Measurements from ENCODE around the gene TIPARP. TPM values are rescaled to one million over a fixed set of nuclear protein-coding genes. Genes with fewer than 3 reads are reported as not detected.

Gene TIPARP
- total and polyA plus RNA-seq, 4 experiments from 2014 or later, result 15.1 to 119 (median 68.1) TPM

DNA sequence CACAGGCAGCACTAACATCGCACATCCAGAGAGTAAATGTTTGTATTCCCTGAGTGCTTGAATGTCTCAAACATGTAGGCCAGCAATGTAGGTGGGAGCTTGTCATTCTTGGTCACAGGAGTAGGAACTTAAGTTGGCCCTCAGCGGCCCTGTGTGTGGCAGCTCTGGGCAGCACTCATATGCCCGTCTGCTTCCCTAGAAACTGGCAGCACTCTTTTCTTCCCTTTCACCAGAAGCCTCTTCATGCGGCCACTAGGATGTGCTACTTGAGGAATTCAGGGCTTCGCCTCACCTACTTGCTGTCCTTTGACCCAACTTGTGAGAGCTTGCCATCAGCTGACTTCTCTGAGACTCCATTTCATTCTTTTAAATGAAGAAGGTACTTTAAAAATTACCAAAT, 69.5 kb downstream of the TIPARP start:
- intact Hi-C loops (cut with micrococcal nuclease), result no loop called here
- no peak overlapping the region for H3K27ac Mint-ChIP-seq
- peaks cover 0 to 12% of the 10 kb centered on the region in 2 donors for H3K36me3 Mint-ChIP-seq

DNA sequence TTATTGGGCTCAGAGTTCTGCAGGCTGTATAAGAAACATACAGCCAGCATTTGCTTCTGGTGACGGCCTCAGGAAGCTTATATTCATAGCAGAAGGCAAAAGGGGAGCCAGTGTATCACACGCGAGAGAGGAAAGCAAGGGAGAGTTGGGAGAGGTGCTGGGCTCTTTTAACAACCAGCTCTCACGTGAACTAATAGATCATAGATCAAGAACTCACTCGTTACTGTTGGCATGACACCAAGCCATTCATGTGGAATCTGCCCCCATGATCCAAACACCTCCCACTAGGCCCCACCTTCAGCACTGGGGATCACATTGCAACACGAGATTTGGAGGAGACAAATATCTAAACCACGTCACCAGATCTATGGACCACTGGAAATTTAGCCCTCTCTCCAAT, 70.2 kb downstream of the TIPARP start:
- no peak overlapping the region for H3K4me3 ChIP-seq (ENCODE audit: low read length in 2 of 2)
- no peaks in the 10 kb centered on the region for H3K27me3 ChIP-seq (ENCODE audit: insufficient read depth, low read length)
- intact Hi-C loops (cut with micrococcal nuclease), result no loop called here
- DNase-seq, result no peak
- H3K27ac ChIP-seq (ENCODE audit: low read depth, low read length), result no peak overlapping the region
- Mint-ChIP-seq H3K9me3 (peaks cover 0 to 19% (median 12%) of the 10 kb centered on the region in 8 donors), H3K36me3 (peaks cover 0 to 12% of the 10 kb centered on the region in 2 donors), H3K27ac (no peak overlapping the region), H3K4me3 (no peak overlapping the region), H3K4me1 (no peaks in the 10 kb centered on the region), H3K27me3 (no peaks in the 10 kb centered on the region)
- H3K9me3 ChIP-seq (ENCODE audit: control insufficient read depth in 1 of 2, low read length in 2 of 2), result peaks cover 0 to 4% of the 10 kb centered on the region in 2 donors
- no peaks in the 10 kb centered on the region for H3K4me1 ChIP-seq (ENCODE audit: insufficient read depth, low read length)
- no peaks in the 10 kb centered on the region for H3K36me3 ChIP-seq (ENCODE audit: insufficient read depth, low read length)
- ChIA-PET CTCF (ENCODE audit: partially characterized antibody) (no interaction called here), POLR2A (ENCODE audit: partially characterized antibody) (no interaction called here)

More for the DNA sequence above, 69.5 kb downstream of the TIPARP start:
- Mint-ChIP-seq H3K27me3 (no peaks in the 10 kb centered on the region), H3K9me3 (peaks cover 0 to 19% (median 12%) of the 10 kb centered on the region in 8 donors), H3K4me1 (no peaks in the 10 kb centered on the region), H3K4me3 (no peak overlapping the region)
- Histone ChIP-seq H3K27ac (ENCODE audit: low read depth, low read length) (no peak overlapping the region), H3K4me3 (ENCODE audit: low read length in 2 of 2) (no peak overlapping the region), H3K27me3 (ENCODE audit: insufficient read depth, low read length) (no peaks in the 10 kb centered on the region), H3K36me3 (ENCODE audit: insufficient read depth, low read length) (no peaks in the 10 kb centered on the region), H3K9me3 (ENCODE audit: control insufficient read depth in 1 of 2, low read length in 2 of 2) (peaks cover 0 to 4% of the 10 kb centered on the region in 2 donors), H3K4me1 (ENCODE audit: insufficient read depth, low read length) (no peaks in the 10 kb centered on the region)
- DNase-seq, result no peak
- ChIA-PET CTCF (ENCODE audit: partially characterized antibody) (no interaction called here), POLR2A (ENCODE audit: partially characterized antibody) (no interaction called here)

DNA sequence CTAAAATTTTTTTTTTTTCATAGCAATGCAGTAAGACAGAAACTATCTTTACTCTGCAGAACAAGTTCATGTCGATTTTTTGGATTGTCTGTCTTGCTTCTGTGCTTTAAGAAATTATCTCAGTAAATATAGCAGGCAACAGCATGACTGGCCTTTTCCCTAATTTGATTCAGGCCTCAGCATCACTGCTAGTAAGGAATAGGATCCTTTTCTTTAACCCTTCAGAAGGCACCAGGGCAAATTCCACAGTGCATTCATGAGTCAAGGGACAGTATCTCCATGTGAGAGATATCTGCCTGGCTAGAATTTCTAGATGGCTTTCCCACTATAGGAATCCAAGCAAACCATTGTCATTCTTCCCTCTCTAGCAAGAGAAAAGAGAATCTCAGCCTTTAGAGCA, 71.4 kb downstream of the TIPARP start:
- Histone ChIP-seq H3K9me3 (ENCODE audit: control insufficient read depth in 1 of 2, low read length in 2 of 2) (peaks cover 0 to 4% of the 10 kb centered on the region in 2 donors), H3K4me1 (ENCODE audit: insufficient read depth, low read length) (no peaks in the 10 kb centered on the region), H3K27me3 (ENCODE audit: insufficient read depth, low read length) (no peaks in the 10 kb centered on the region), H3K36me3 (ENCODE audit: insufficient read depth, low read length) (no peaks in the 10 kb centered on the region), H3K4me3 (ENCODE audit: low read length in 2 of 2) (no peak overlapping the region), H3K27ac (ENCODE audit: low read depth, low read length) (no peak overlapping the region)
- peaks cover 0 to 12% of the 10 kb centered on the region in 2 donors for H3K36me3 Mint-ChIP-seq
- H3K4me3 Mint-ChIP-seq, result no peak overlapping the region
- H3K4me1 Mint-ChIP-seq, result no peaks in the 10 kb centered on the region
- intact Hi-C loops (cut with micrococcal nuclease), result no loop called here
- POLR2A ChIA-PET (ENCODE audit: partially characterized antibody), result no interaction called here
- H3K9me3 Mint-ChIP-seq, result peaks cover 0 to 19% (median 12%) of the 10 kb centered on the region in 8 donors
- CTCF ChIA-PET (ENCODE audit: partially characterized antibody), result no interaction called here
- no peak overlapping the region for H3K27ac Mint-ChIP-seq
- DNase-seq, result no peak
- H3K27me3 Mint-ChIP-seq, result no peaks in the 10 kb centered on the region

DNA sequence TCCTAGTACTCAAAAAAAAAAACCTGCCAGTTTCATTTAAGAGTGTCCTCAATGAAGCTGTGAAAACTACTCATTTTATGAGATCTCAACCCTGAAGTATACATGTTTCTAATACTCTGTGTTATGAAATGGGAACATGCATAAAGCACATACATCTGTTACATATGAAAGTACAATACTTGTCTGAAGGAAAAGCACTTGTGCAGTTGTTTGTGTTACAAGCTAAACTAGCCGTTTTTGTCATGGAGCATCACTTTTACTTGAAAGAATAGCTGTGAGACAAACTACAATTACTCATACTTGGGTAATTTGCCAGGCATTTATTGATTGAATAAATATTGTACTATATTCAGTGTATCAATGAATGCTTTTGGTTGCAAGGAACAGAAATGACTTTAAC, 72.7 kb downstream of the TIPARP start:
- Histone ChIP-seq H3K9me3 (ENCODE audit: control insufficient read depth in 1 of 2, low read length in 2 of 2) (peaks cover 0 to 4% of the 10 kb centered on the region in 2 donors), H3K36me3 (ENCODE audit: insufficient read depth, low read length) (no peaks in the 10 kb centered on the region), H3K4me3 (ENCODE audit: low read length in 2 of 2) (no peak overlapping the region), H3K27ac (ENCODE audit: low read depth, low read length) (no peak overlapping the region), H3K27me3 (ENCODE audit: insufficient read depth, low read length) (no peaks in the 10 kb centered on the region), H3K4me1 (ENCODE audit: insufficient read depth, low read length) (no peaks in the 10 kb centered on the region)
- Mint-ChIP-seq H3K36me3 (peaks cover 0 to 12% of the 10 kb centered on the region in 2 donors), H3K27me3 (no peaks in the 10 kb centered on the region), H3K9me3 (peaks cover 0 to 19% (median 12%) of the 10 kb centered on the region in 8 donors), H3K27ac (no peak overlapping the region), H3K4me3 (no peak overlapping the region), H3K4me1 (no peaks in the 10 kb centered on the region)
- ChIA-PET CTCF (ENCODE audit: partially characterized antibody) (no interaction called here), POLR2A (ENCODE audit: partially characterized antibody) (no interaction called here)
- intact Hi-C loops (cut with micrococcal nuclease), result no loop called here
- DNase-seq, result no peak

- Histone ChIP-seq H3K4me1 (ENCODE audit: insufficient read depth, low read length) (no peaks in the 10 kb centered on the region), H3K4me3 (ENCODE audit: low read length in 2 of 2) (no peak overlapping the region), H3K9me3 (ENCODE audit: control insufficient read depth in 1 of 2, low read length in 2 of 2) (peaks cover 0 to 4% of the 10 kb centered on the region in 2 donors), H3K27ac (ENCODE audit: low read depth, low read length) (no peak overlapping the region), H3K36me3 (ENCODE audit: insufficient read depth, low read length) (no peaks in the 10 kb centered on the region), H3K27me3 (ENCODE audit: insufficient read depth, low read length) (no peaks in the 10 kb centered on the region)
- ChIA-PET POLR2A (ENCODE audit: partially characterized antibody) (no interaction called here), CTCF (ENCODE audit: partially characterized antibody) (interaction anchor here (0.8 kb wide), 1 partner anchor 18 kb away, joined by 3 read pairs; no protein-coding TSS in a partner anchor)
- Mint-ChIP-seq H3K27ac (no peak overlapping the region), H3K36me3 (peaks cover 0 to 12% of the 10 kb centered on the region in 2 donors), H3K4me3 (no peak overlapping the region), H3K9me3 (peaks cover 0 to 19% (median 13%) of the 10 kb centered on the region in 8 donors), H3K27me3 (peaks cover 5% of the 10 kb centered on the region in 2 donors), H3K4me1 (no peaks in the 10 kb centered on the region)
- no peak for DNase-seq
- intact Hi-C loops (cut with micrococcal nuclease), result no loop called here
These were observed 74.9 kb downstream of the TIPARP start for GRCh38 chr3:156749244-156749643.

- ChIA-PET CTCF (ENCODE audit: partially characterized antibody) (no interaction called here), POLR2A (ENCODE audit: partially characterized antibody) (no interaction called here)
- H3K27me3 ChIP-seq (ENCODE audit: insufficient read depth, low read length), result no peaks in the 10 kb centered on the region
- DNase-seq, result no peak
- peaks cover 0 to 19% (median 13%) of the 10 kb centered on the region in 8 donors for H3K9me3 Mint-ChIP-seq
- H3K36me3 ChIP-seq (ENCODE audit: insufficient read depth, low read length), result no peaks in the 10 kb centered on the region
- H3K27ac ChIP-seq (ENCODE audit: low read depth, low read length), result no peak overlapping the region
- H3K4me3 Mint-ChIP-seq, result no peak overlapping the region
- intact Hi-C loops (cut with micrococcal nuclease), result no loop called here
- H3K27me3 Mint-ChIP-seq, result peaks cover 9 to 12% of the 10 kb centered on the region in 2 donors
- H3K4me3 ChIP-seq (ENCODE audit: low read length in 2 of 2), result no peak overlapping the region
- no peaks in the 10 kb centered on the region for H3K4me1 Mint-ChIP-seq
- peaks cover 0 to 4% of the 10 kb centered on the region in 2 donors for H3K9me3 ChIP-seq (ENCODE audit: control insufficient read depth in 1 of 2, low read length in 2 of 2)
- no peaks in the 10 kb centered on the region for H3K4me1 ChIP-seq (ENCODE audit: insufficient read depth, low read length)
- H3K27ac Mint-ChIP-seq, result no peak overlapping the region
- H3K36me3 Mint-ChIP-seq, result peaks cover 0 to 12% of the 10 kb centered on the region in 2 donors
These were observed 75.9 kb downstream of the TIPARP start for GRCh38 chr3:156750191-156750873.

DNA sequence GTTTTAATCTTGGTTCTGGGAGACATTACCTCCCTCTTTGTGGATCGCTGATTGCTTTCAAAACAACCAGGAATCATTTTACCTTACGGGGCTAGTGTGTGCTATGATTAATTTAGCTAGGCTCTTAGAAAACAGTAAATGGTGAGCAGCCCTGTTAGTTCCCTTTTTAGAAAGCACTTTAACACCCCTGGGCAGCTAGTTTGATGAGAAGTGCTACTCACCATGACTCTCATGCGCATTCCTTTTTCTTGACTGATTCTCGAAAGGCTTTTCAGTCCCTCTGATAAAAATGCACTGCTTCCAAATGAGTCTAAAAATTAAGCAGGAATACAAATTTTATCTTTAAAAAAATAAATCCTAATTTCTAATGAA, 76.5 kb downstream of the TIPARP start:
- H3K27me3 ChIP-seq (ENCODE audit: insufficient read depth, low read length), result no peaks in the 10 kb centered on the region
- ChIA-PET POLR2A (ENCODE audit: partially characterized antibody) (no interaction called here), CTCF (ENCODE audit: partially characterized antibody) (no interaction called here)
- H3K4me3 ChIP-seq (ENCODE audit: low read length in 2 of 2), result no peak overlapping the region
- no peaks in the 10 kb centered on the region for H3K4me1 ChIP-seq (ENCODE audit: insufficient read depth, low read length)
- Mint-ChIP-seq H3K9me3 (peaks cover 0 to 19% (median 13%) of the 10 kb centered on the region in 8 donors), H3K27ac (no peak overlapping the region), H3K27me3 (peaks cover 9 to 13% of the 10 kb centered on the region in 2 donors), H3K36me3 (peaks cover 0 to 12% of the 10 kb centered on the region in 2 donors), H3K4me1 (no peaks in the 10 kb centered on the region), H3K4me3 (no peak overlapping the region)
- no peak overlapping the region for H3K27ac ChIP-seq (ENCODE audit: low read depth, low read length)
- intact Hi-C loops (cut with micrococcal nuclease), result no loop called here
- DNase-seq, result no peak
- peaks cover 0 to 4% of the 10 kb centered on the region in 2 donors for H3K9me3 ChIP-seq (ENCODE audit: control insufficient read depth in 1 of 2, low read length in 2 of 2)
- no peaks in the 10 kb centered on the region for H3K36me3 ChIP-seq (ENCODE audit: insufficient read depth, low read length)

All from CD4-positive, alpha-beta memory T cell (primary cell).